ENCODE results near the gene ANKRD63. TPM values are rescaled to one million over a fixed set of nuclear protein-coding genes. Genes with fewer than 3 reads are reported as not detected.

ANKRD63 gene
- total and polyA plus RNA-seq, 2 of the 8 experiments (the other 6 are each of a cell fraction or from before 2014, with no cell fraction given) = 0.18 to 0.26 TPM

GRCh38 chr15:40242601-40243000, 40.3 kb downstream of the ANKRD63 start (continued):
- TF ChIP-seq, protein P1, sequence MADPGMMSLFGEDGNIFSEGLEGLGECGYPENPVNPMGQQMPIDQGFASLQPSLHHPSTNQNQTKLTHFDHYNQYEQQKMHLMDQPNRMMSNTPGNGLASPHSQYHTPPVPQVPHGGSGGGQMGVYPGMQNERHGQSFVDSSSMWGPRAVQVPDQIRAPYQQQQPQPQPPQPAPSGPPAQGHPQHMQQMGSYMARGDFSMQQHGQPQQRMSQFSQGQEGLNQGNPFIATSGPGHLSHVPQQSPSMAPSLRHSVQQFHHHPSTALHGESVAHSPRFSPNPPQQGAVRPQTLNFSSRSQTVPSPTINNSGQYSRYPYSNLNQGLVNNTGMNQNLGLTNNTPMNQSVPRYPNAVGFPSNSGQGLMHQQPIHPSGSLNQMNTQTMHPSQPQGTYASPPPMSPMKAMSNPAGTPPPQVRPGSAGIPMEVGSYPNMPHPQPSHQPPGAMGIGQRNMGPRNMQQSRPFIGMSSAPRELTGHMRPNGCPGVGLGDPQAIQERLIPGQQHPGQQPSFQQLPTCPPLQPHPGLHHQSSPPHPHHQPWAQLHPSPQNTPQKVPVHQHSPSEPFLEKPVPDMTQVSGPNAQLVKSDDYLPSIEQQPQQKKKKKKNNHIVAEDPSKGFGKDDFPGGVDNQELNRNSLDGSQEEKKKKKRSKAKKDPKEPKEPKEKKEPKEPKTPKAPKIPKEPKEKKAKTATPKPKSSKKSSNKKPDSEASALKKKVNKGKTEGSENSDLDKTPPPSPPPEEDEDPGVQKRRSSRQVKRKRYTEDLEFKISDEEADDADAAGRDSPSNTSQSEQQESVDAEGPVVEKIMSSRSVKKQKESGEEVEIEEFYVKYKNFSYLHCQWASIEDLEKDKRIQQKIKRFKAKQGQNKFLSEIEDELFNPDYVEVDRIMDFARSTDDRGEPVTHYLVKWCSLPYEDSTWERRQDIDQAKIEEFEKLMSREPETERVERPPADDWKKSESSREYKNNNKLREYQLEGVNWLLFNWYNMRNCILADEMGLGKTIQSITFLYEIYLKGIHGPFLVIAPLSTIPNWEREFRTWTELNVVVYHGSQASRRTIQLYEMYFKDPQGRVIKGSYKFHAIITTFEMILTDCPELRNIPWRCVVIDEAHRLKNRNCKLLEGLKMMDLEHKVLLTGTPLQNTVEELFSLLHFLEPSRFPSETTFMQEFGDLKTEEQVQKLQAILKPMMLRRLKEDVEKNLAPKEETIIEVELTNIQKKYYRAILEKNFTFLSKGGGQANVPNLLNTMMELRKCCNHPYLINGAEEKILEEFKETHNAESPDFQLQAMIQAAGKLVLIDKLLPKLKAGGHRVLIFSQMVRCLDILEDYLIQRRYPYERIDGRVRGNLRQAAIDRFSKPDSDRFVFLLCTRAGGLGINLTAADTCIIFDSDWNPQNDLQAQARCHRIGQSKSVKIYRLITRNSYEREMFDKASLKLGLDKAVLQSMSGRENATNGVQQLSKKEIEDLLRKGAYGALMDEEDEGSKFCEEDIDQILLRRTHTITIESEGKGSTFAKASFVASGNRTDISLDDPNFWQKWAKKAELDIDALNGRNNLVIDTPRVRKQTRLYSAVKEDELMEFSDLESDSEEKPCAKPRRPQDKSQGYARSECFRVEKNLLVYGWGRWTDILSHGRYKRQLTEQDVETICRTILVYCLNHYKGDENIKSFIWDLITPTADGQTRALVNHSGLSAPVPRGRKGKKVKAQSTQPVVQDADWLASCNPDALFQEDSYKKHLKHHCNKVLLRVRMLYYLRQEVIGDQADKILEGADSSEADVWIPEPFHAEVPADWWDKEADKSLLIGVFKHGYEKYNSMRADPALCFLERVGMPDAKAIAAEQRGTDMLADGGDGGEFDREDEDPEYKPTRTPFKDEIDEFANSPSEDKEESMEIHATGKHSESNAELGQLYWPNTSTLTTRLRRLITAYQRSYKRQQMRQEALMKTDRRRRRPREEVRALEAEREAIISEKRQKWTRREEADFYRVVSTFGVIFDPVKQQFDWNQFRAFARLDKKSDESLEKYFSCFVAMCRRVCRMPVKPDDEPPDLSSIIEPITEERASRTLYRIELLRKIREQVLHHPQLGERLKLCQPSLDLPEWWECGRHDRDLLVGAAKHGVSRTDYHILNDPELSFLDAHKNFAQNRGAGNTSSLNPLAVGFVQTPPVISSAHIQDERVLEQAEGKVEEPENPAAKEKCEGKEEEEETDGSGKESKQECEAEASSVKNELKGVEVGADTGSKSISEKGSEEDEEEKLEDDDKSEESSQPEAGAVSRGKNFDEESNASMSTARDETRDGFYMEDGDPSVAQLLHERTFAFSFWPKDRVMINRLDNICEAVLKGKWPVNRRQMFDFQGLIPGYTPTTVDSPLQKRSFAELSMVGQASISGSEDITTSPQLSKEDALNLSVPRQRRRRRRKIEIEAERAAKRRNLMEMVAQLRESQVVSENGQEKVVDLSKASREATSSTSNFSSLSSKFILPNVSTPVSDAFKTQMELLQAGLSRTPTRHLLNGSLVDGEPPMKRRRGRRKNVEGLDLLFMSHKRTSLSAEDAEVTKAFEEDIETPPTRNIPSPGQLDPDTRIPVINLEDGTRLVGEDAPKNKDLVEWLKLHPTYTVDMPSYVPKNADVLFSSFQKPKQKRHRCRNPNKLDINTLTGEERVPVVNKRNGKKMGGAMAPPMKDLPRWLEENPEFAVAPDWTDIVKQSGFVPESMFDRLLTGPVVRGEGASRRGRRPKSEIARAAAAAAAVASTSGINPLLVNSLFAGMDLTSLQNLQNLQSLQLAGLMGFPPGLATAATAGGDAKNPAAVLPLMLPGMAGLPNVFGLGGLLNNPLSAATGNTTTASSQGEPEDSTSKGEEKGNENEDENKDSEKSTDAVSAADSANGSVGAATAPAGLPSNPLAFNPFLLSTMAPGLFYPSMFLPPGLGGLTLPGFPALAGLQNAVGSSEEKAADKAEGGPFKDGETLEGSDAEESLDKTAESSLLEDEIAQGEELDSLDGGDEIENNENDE (IDR thresholded peaks at IDR 0.05; ENCODE audit: insufficient replicate concordance, low read length) = no peak
- TF ChIP-seq TAF1 (IDR thresholded peaks at IDR 0.05; ENCODE audit: low read depth, low read length) (no peak), RFX5 (IDR thresholded peaks at IDR 0.05; ENCODE audit: borderline replicate concordance, low read depth, low read length) (no peak), EP300 (IDR thresholded peaks at IDR 0.05; ENCODE audit: borderline replicate concordance in 1 of 2, low read depth in 2 of 2, low read length in 2 of 2) (no peak), SP1 (IDR thresholded peaks at IDR 0.05; ENCODE audit: low read depth, low read length) (no peak), SIX5 (IDR thresholded peaks at IDR 0.05; ENCODE audit: low read depth, low read length) (no peak), CREB1 (IDR thresholded peaks at IDR 0.05) (no peak)

All from H1 (cell line).